Measurements from ENCODE around the gene OGFOD2.

DNA sequence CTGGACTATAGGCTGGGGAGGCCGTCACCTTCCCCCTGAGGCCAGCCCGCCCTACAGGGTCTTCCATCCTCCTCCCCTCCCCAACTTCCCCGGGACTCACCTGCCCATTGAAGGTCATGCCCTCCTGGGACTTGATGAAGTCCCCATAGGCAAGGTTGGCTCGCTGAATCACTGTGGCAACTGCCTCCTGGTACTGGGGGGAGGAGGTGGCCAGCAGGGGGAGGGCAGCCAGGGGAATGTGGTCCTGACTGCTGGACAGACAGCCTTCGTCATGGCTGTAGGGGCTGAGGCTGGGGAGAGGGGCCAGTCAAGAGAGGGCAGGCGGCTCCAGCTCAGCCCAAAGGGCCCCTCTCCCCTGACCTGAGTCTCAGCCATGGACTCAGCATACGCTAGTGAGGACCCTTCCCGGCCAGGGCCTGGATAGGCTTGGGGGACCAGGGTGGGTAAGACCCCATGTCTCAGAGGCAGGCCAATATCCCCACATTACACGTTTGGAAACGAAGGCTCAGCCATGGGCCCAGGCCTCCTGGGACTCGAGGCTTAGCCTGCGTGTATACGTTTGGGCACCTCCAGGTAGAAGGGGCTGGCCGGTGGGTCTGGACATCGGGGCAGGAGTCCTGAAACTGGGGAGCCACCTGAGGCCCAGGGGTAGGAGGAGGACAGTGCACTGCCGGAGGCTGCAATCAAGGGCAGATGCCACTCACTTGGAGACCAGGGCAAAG, 21.7 kb downstream of the OGFOD2 start:
- TF ChIP-seq, protein P1, sequence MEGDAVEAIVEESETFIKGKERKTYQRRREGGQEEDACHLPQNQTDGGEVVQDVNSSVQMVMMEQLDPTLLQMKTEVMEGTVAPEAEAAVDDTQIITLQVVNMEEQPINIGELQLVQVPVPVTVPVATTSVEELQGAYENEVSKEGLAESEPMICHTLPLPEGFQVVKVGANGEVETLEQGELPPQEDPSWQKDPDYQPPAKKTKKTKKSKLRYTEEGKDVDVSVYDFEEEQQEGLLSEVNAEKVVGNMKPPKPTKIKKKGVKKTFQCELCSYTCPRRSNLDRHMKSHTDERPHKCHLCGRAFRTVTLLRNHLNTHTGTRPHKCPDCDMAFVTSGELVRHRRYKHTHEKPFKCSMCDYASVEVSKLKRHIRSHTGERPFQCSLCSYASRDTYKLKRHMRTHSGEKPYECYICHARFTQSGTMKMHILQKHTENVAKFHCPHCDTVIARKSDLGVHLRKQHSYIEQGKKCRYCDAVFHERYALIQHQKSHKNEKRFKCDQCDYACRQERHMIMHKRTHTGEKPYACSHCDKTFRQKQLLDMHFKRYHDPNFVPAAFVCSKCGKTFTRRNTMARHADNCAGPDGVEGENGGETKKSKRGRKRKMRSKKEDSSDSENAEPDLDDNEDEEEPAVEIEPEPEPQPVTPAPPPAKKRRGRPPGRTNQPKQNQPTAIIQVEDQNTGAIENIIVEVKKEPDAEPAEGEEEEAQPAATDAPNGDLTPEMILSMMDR (IDR thresholded peaks at IDR 0.05), result no peak
- TF ChIP-seq POLR2A (IDR thresholded peaks at IDR 0.05), result no peak
